ENCODE measurements around the gene CFAP57. TPM values are rescaled to one million over a fixed set of nuclear protein-coding genes. Genes with fewer than 3 reads are reported as not detected.

CFAP57 gene
- total and polyA plus RNA-seq, 2 of the 8 experiments (the other 6 are each of a cell fraction or from before 2014, with no cell fraction given): 0.20 to 0.80 TPM

DNA sequence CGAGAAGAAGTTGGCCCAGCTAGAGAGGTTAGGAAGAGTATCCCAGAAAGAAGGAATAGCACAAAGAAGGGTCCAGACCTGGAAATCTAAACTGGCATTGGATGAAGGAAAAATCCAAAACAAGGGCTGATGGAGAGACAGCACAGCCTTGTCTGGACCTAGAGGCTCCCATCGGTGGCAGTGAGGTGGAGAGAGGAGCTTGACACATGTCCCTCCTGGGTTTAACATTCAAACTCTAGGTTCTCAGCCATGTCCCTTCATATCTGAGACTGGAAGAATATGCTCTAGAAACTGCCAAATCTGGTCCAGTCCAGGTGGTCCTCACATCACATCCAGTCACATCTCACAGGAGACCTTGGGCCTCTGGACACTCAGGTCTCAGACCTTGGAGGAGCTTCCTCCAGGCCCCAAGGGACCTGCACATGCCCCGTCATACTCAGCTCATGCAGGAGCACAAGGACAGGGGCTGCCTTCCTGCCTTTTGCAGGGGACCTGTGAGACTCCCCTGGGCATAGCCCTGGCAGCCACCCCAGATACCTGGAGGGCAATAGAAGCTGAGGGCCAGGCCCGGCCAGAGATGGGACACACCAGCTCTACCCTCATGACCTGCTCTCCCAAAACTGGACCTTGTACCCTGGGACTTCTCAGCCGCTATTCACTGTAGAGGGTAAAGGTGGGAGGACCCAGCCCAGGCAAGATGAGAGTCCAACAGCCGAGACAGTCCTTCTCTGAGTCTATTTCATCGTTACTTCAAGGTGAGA, 105.2 kb downstream of the CFAP57 start (continued):
- TF ChIP-seq, protein P1, sequence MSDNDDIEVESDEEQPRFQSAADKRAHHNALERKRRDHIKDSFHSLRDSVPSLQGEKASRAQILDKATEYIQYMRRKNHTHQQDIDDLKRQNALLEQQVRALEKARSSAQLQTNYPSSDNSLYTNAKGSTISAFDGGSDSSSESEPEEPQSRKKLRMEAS (IDR thresholded peaks at IDR 0.05): no peak
- TF ChIP-seq KDM4A (IDR thresholded peaks at IDR 0.05; ENCODE audit: low read depth, low read length, severe bottlenecking): no peak
- TF ChIP-seq SIRT6 (IDR thresholded peaks at IDR 0.05; ENCODE audit: low read length): no peak
- TF ChIP-seq CHD1 (IDR thresholded peaks at IDR 0.05; ENCODE audit: low read depth, low read length): no peak

Data from H1 (cell line).